Esophagus squamous epithelium (tissue), 5 donors: ENCODE results near the gene TRAPPC6A. TPM values are rescaled to one million over a fixed set of nuclear protein-coding genes. Genes with fewer than 3 reads are reported as not detected.

Experiments used
- DNase-seq: peaks from one replicate; lab custom pipeline; 2025; lab: John Stamatoyannopoulos, UW
- H3K27ac ChIP-seq, 4 donors: fragments of 200-600 bp; sonication (generic); one replicate each; pipeline ENCODE4 v1.5.1; 2016 to 2019; ENCODE audit warnings: mild to moderate bottlenecking in 1 of 4
- H3K27me3 ChIP-seq, 4 donors: fragments of 200-600 bp; sonication (generic); 1 replicate in 3 of 4; 2 replicates in 1 of 4; pipeline versions ENCODE4 v1.5.1 to v1.6.0; 2017 to 2021; ENCODE audit warnings: antibody characterized with exemption in 1 of 4
- H3K36me3 ChIP-seq, 3 donors: fragments of 200-600 bp; sonication (generic); one replicate each; pipeline ENCODE4 v1.5.1; 2016 to 2019
- H3K4me1 ChIP-seq, 3 donors: fragments of 200-600 bp; sonication (generic); one replicate each; pipeline ENCODE4 v1.5.1; 2017 to 2019
- H3K4me3 ChIP-seq, 4 donors: fragments of 200-600 bp; sonication (generic); 1 replicate in 3 of 4; 2 replicates in 1 of 4; pipeline ENCODE4 v1.5.1; 2016 to 2019; ENCODE audit warnings: mild to moderate bottlenecking in 2 of 4, moderate library complexity in 1 of 4
- H3K9me3 ChIP-seq, 3 donors: fragments of 200-600 bp; sonication (generic); one replicate each; pipeline ENCODE4 v1.5.1; 2016 to 2019
- POLR2A ChIP-seq, 4 donors: fragments of 450-650 bp; IDR thresholded peaks; one replicate each; pipeline ENCODE4 v1.6.1; 2017; ENCODE audit warnings: antibody characterized with exemption in 4 of 4, mild to moderate bottlenecking in 4 of 4, moderate library complexity in 3 of 4
- WGBS, 2 donors: methylation state at CpG; one replicate each; pipeline ENCODE4 v1.1.5; 2018; 5-methylcytosine and 5-hydroxymethylcytosine counted together
- intact Hi-C: fragments of 100-400 bp; cut with DNase I; formaldehyde crosslinking; loops from one replicate; pipeline ENCODE4 v1.15.0; 2022
- total RNA-seq, 4 donors: library from RNA; depleted of rRNA; stranded (reverse); fragments of >200 nt; gene quantifications; one replicate each; pipeline ENCODE4 v1.1.0, GENCODE V29; 2016
- TF ChIP-seq, protein P1 (sequence below), 6 experiments: fragments of 450-650 bp in 4 of 6; fragments of 200-600 bp in 2 of 6; sonication (generic) in 2 of 6; IDR thresholded peaks; one replicate each; pipeline ENCODE4 v1.5.1; 2016 to 2019; ENCODE audit warnings: antibody characterized with exemption in 6 of 6, mild to moderate bottlenecking in 4 of 6, moderate library complexity in 4 of 6
- donor health status: DM: yes; HTN: yes; CAD: no.

Gene TRAPPC6A
- total RNA-seq, 4 donors from 2014 or later, result 5.4 to 27.8 (median 18.0) TPM

DNA sequence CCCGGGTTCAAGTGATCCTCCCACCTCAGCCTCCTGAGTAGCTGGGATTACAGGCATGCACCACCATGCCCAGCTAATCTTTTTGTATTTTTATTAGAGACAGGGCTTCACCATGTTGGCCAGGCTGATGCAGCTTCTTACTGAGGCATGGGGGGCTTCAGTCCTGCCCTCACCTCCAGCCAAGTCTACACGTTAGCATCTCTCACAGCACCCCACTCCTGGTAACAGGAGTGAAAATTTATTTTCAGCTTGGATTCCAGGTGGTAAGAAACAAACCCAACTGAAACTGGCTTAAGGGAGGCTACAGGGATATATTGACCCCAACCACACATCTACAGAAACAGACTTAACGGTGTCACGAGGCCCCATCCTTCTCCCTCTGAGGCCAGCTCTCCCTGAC, 27.9 kb downstream of the TRAPPC6A start:
- intact Hi-C loops, result no loop called here
- WGBS, 2 donors, result 85 to 89% methylated on average over 4 of the region's 4 CpGs
- peaks cover 0 to 51% (median 3%) of the 10 kb centered on the region in 4 donors for H3K27me3 ChIP-seq
- peaks cover 32 to 49% (median 33%) of the 10 kb centered on the region in 3 donors for H3K4me1 ChIP-seq
- no peak overlapping the region for H3K4me3 ChIP-seq
- H3K9me3 ChIP-seq, result no peaks in the 10 kb centered on the region
- DNase-seq, result no peak
- peaks cover 3 to 37% (median 12%) of the 10 kb centered on the region in 3 donors for H3K36me3 ChIP-seq
- TF ChIP-seq, protein P1, sequence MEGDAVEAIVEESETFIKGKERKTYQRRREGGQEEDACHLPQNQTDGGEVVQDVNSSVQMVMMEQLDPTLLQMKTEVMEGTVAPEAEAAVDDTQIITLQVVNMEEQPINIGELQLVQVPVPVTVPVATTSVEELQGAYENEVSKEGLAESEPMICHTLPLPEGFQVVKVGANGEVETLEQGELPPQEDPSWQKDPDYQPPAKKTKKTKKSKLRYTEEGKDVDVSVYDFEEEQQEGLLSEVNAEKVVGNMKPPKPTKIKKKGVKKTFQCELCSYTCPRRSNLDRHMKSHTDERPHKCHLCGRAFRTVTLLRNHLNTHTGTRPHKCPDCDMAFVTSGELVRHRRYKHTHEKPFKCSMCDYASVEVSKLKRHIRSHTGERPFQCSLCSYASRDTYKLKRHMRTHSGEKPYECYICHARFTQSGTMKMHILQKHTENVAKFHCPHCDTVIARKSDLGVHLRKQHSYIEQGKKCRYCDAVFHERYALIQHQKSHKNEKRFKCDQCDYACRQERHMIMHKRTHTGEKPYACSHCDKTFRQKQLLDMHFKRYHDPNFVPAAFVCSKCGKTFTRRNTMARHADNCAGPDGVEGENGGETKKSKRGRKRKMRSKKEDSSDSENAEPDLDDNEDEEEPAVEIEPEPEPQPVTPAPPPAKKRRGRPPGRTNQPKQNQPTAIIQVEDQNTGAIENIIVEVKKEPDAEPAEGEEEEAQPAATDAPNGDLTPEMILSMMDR (IDR thresholded peaks at IDR 0.05), result no peak
- TF ChIP-seq POLR2A (IDR thresholded peaks at IDR 0.05), result no peak
- H3K27ac ChIP-seq, result no peak overlapping the region

DNA sequence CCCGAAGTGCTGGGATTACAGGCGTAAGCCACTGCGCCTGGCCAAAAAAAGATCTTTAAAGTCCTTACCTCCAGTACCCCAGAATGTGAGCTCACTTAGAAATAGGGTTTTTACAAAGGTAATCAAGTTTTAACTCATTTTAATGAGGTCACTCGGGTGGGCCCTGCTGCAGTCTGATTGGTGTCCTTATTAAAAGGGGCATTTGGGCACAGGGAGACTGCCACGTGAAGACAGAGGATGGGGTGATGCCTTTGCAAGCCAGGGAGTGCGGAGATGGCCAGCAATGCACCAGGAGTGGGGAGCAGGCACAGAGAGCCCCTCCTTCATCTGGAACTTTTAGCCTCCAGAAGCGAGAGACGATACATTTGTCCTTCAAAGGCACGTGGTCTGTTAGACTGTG, 28.9 kb downstream of the TRAPPC6A start:
- TF ChIP-seq, protein P1 (IDR thresholded peaks at IDR 0.05), result no peak
- TF ChIP-seq POLR2A (IDR thresholded peaks at IDR 0.05), result no peak
- intact Hi-C loops, result no loop called here
- H3K9me3 ChIP-seq, result no peaks in the 10 kb centered on the region
- H3K4me1 ChIP-seq, result peaks cover 28 to 39% (median 32%) of the 10 kb centered on the region in 3 donors
- no peak for DNase-seq
- H3K27ac ChIP-seq, result no peak overlapping the region
- peaks cover 10 to 48% (median 14%) of the 10 kb centered on the region in 3 donors for H3K36me3 ChIP-seq
- 84 to 89% methylated on average over 8 to 9 of the region's 9 CpGs for WGBS, 2 donors
- H3K4me3 ChIP-seq, result no peak overlapping the region
- peaks cover 0 to 44% (median 3%) of the 10 kb centered on the region in 4 donors for H3K27me3 ChIP-seq

DNA sequence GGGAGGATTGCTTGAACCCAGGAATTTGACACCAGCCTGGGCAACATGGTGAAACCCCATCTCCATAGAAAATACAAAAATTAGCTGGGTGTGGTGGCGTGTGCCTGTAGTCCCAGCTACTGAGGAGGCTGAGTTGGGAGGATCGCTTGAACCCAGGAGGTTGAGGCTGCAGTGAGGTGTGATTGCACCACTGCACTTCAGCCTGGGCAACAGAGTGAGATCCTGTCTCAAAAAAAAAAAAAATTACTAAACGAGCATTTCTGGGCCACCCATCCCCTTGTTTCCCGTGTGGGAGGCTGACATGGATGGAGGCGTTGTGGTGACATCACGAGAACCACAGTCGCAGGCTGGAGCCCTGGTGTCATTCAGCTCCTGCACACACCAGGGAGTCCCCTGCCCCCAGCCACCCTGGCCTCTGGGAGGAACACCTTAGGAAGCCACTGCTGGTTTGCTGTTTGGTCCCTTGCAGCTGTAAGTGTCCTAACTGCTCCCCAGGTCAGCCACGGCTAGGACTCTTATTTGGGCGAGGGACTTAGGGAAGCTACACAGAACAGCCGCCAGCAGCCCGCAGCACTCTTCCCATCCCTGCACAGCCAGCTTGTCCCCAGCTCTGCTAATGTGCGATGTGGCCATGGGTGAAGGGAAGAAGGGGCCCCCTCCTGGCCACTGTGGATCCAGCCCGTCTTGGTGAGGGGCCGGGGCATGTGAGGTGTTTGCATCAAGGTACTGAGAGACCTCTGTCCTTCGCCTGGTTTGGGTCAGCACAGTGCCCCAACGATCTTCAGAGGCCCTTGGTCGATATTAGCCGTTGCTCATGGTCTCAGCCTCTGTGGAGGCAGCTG, 30.0 kb downstream of the TRAPPC6A start:
- intact Hi-C loops, result no loop called here
- H3K4me1 ChIP-seq, result peaks cover 17 to 28% (median 21%) of the 10 kb centered on the region in 3 donors
- 80 to 88% methylated on average over 11 to 13 of the region's 18 CpGs for WGBS, 2 donors
- peaks cover 0 to 33% (median 3%) of the 10 kb centered on the region in 4 donors for H3K27me3 ChIP-seq
- H3K36me3 ChIP-seq, result peaks cover 11 to 58% (median 14%) of the 10 kb centered on the region in 3 donors
- DNase-seq, result no peak
- no peaks in the 10 kb centered on the region for H3K9me3 ChIP-seq
- no peak overlapping the region for H3K4me3 ChIP-seq
- TF ChIP-seq POLR2A (IDR thresholded peaks at IDR 0.05), result no peak
- TF ChIP-seq, protein P1 (IDR thresholded peaks at IDR 0.05), result no peak
- H3K27ac ChIP-seq, result no peak overlapping the region

DNA sequence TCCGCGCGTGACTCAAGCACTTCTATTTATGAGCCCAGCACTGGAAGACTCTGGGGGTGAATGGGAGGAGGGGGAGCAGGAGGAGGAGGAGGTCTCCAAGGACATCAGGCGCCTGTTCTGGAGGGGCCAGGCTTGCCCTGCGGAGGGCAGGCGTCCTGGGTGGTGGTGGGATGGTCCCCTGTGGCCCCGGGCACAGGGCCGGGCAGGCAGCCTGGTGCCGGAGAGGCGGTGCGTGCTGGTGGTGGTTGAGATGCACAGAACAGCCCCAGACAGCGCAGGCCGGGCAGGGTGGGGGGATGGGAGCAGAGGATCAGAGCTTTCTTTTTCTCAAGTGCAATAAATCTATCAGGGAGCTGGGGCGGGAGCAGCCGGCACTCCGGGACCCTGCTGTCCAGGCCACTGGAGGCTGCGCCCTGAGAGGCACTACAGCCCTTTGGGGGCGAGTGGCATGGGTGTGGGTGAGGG, 31.3 kb downstream of the TRAPPC6A start:
- Histone ChIP-seq H3K27me3 (peaks cover 0 to 20% (median 2%) of the 10 kb centered on the region in 4 donors), H3K36me3 (peaks cover 14 to 71% (median 21%) of the 10 kb centered on the region in 3 donors), H3K4me3 (no peak overlapping the region), H3K4me1 (peaks cover 4 to 15% (median 11%) of the 10 kb centered on the region in 3 donors), H3K27ac (no peak overlapping the region), H3K9me3 (no peaks in the 10 kb centered on the region)
- intact Hi-C loops, result no loop called here
- 86 to 96% methylated on average over 4 to 6 of the region's 18 CpGs for WGBS, 2 donors
- no peak for TF ChIP-seq POLR2A (IDR thresholded peaks at IDR 0.05)
- TF ChIP-seq, protein P1 (IDR thresholded peaks at IDR 0.05), result no peak
- DNase-seq, result no peak

DNA sequence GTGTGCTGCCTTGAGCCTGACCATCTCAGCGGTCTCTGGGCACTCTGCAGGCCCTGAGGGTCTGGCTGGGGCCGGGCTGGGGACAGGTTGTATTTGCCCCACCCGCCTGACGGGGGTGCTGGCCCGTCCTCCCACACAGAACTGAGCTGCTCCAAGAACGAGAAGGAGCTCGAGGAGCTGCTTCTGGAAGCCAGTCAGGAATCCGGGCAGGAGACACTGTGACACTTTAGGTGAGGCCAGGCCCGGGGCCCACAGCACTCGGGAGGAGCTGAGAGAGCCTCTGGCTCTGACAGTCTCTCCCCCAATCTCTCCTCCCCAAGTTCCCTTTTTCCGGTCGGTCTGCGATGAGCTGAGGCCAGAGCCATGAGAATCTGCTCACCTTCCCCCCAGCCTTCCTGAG, 31.8 kb downstream of the TRAPPC6A start:
- no peak for DNase-seq
- H3K4me3 ChIP-seq, result no peak overlapping the region
- no peaks in the 10 kb centered on the region for H3K9me3 ChIP-seq
- 60 to 87% methylated on average over 2 to 4 of the region's 13 CpGs for WGBS, 2 donors
- peaks cover 14 to 76% (median 21%) of the 10 kb centered on the region in 3 donors for H3K36me3 ChIP-seq
- H3K4me1 ChIP-seq, result peaks cover 0 to 10% (median 5%) of the 10 kb centered on the region in 3 donors
- H3K27me3 ChIP-seq, result peaks cover 0 to 15% (median 0%) of the 10 kb centered on the region in 4 donors
- H3K27ac ChIP-seq, result no peak overlapping the region
- intact Hi-C loops, result no loop called here
- TF ChIP-seq, protein P1 (IDR thresholded peaks at IDR 0.05), result no peak
- no peak for TF ChIP-seq POLR2A (IDR thresholded peaks at IDR 0.05)
